Transverse colon (tissue), 4 donors: ENCODE results near the gene PPP5C. TPM values are rescaled to one million over a fixed set of nuclear protein-coding genes. Genes with fewer than 3 reads are reported as not detected.
A peak's percentile ranks its signal among the peaks of the same experiment; 100 is the strongest.
"Not testable (repeated sequence)": the region's sequence is repeated elsewhere in the genome, so short reads cannot be mapped to it uniquely, and the experiment has no call there.

Experiments
- DNase-seq: peaks from one replicate; pipeline ENCODE4 v3.0.0-alpha.2; 2019
- H3K27ac ChIP-seq, 4 donors: fragments of 200-600 bp; sonication (generic); 2 replicates each; pipeline ENCODE4 v1.5.1; 2016 to 2018; ENCODE audit warnings: inconsistent platforms in 4 of 4
- H3K27me3 ChIP-seq: fragments of 200-600 bp; sonication (generic); 2 replicates; pipeline ENCODE4 v1.5.1; 2017; ENCODE audit warnings: inconsistent platforms
- H3K36me3 ChIP-seq, 4 donors: fragments of 200-600 bp; sonication (generic); 2 replicates each; pipeline ENCODE4 v1.5.1; 2017 to 2019; ENCODE audit warnings: inconsistent platforms in 4 of 4
- H3K4me1 ChIP-seq, 4 donors: fragments of 200-600 bp; sonication (generic); 2 replicates each; pipeline ENCODE4 v1.5.1; 2017 to 2020; ENCODE audit warnings: inconsistent platforms in 4 of 4
- H3K4me3 ChIP-seq, 4 donors: fragments of 200-600 bp; sonication (generic); 1 replicate in 1 of 4; 2 replicates in 3 of 4; pipeline versions ENCODE4 v1.5.1 to v1.6.1; 2017 to 2019; ENCODE audit warnings: inconsistent platforms in 4 of 4
- H3K9me3 ChIP-seq, 2 donors: fragments of 200-600 bp; sonication (generic); 2 replicates each; pipeline ENCODE4 v1.5.1; 2017 to 2019; ENCODE audit warnings: inconsistent platforms in 2 of 2
- EP300 ChIP-seq: sonication (generic); formaldehyde crosslinking; IDR thresholded peaks from one replicate; pipeline ENCODE4 v1.6.1; 2017; ENCODE audit warnings: antibody characterized with exemption, low read depth
- POLR2A ChIP-seq: fragments of 450-650 bp; IDR thresholded peaks from one replicate; pipeline ENCODE4 v1.6.1; 2016; ENCODE audit warnings: antibody characterized with exemption, mild to moderate bottlenecking, moderate library complexity
- POLR2AphosphoS5 ChIP-seq, 3 donors: sonication (generic); formaldehyde crosslinking; IDR thresholded peaks; one replicate each; pipeline ENCODE4 v1.6.1; 2016; ENCODE audit warnings: antibody characterized with exemption in 3 of 3
- WGBS, 2 donors: methylation state at CpG; one replicate each; pipeline ENCODE4 v1.1.5; 2018; ENCODE audit warnings: low coverage in 1 of 2; 5-methylcytosine and 5-hydroxymethylcytosine counted together
- in situ Hi-C, 4 donors: fragments of 200-750 bp; cut with MboI; loops; one replicate each; pipeline versions ENCODE4 v1.15.0 to v1.15.1; 2017; ENCODE audit warnings: low sequenced_read_pairs in 3 of 4, low pct_ligation_motif_present in 1 of 4, low pct_unique_long_range_greater_than_20kb in 1 of 4
- intact Hi-C: fragments of 100-400 bp; cut with DNase I; formaldehyde crosslinking; loops from one replicate; pipeline ENCODE4 v1.15.1; 2023; ENCODE audit warnings: low total_unique reads
- total RNA-seq, 4 donors: library from RNA; depleted of rRNA; stranded (reverse); fragments of >200 nt; gene quantifications; one replicate each; pipeline ENCODE4 v1.1.0, GENCODE V29; 2016
- TF ChIP-seq, protein P1 (sequence below), 5 experiments: fragments of 200-600 bp in 3 of 5; fragments of 450-650 bp in 2 of 5; sonication (generic) in 3 of 5; IDR thresholded peaks; 1 replicate in 2 of 5; 2 replicates in 3 of 5; pipeline ENCODE4 v1.5.1; 2016 to 2017; ENCODE audit warnings: antibody characterized with exemption in 5 of 5, inconsistent platforms in 3 of 5, mild to moderate bottlenecking in 2 of 5, moderate library complexity in 1 of 5

The PPP5C gene
- total RNA-seq, 4 donors from 2014 or later: 78.8 to 132 (median 96.8) TPM

GRCh38 chr19:46428239-46429135 lies 81.6 kb downstream of the PPP5C start, which contains the start of gene PNMA8C:
PNMA8C (minus strand) TSS chr19:46428936; CDS start chr19:46428359, 577 bp downstream.
- Histone ChIP-seq H3K36me3 (no peaks in the 10 kb centered on the region), H3K4me3 (peak within 1 kb of the TSS in 1 of 4 donors; percentile 12), H3K4me1 (peaks cover 3 to 22% (median 21%) of the 10 kb centered on the region in 4 donors), H3K9me3 (no peaks in the 10 kb centered on the region), H3K27me3 (peaks cover 82% of the 10 kb centered on the region), H3K27ac (no peak within 1 kb of the TSS)
- intact Hi-C loops: no loop called here
- in situ Hi-C loops: no loop called here
- no peak for TF ChIP-seq POLR2AphosphoS5 (IDR thresholded peaks at IDR 0.05)
- no peak for TF ChIP-seq EP300
- TF ChIP-seq POLR2A: no peak
- TF ChIP-seq, protein P1, sequence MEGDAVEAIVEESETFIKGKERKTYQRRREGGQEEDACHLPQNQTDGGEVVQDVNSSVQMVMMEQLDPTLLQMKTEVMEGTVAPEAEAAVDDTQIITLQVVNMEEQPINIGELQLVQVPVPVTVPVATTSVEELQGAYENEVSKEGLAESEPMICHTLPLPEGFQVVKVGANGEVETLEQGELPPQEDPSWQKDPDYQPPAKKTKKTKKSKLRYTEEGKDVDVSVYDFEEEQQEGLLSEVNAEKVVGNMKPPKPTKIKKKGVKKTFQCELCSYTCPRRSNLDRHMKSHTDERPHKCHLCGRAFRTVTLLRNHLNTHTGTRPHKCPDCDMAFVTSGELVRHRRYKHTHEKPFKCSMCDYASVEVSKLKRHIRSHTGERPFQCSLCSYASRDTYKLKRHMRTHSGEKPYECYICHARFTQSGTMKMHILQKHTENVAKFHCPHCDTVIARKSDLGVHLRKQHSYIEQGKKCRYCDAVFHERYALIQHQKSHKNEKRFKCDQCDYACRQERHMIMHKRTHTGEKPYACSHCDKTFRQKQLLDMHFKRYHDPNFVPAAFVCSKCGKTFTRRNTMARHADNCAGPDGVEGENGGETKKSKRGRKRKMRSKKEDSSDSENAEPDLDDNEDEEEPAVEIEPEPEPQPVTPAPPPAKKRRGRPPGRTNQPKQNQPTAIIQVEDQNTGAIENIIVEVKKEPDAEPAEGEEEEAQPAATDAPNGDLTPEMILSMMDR (IDR thresholded peaks at IDR 0.05): no peak
- peak; percentile 50 for DNase-seq
- 30% methylated on average over 48 of the region's 52 CpGs; no CpG with 5 or more reads in 1 of the 2 donors for WGBS, 2 donors

- 56 to 65% methylated on average over 4 of the region's 4 CpGs for WGBS, 2 donors
Measured at GRCh38 chr19:46429999-46430398, 83.1 kb downstream of the PPP5C start.

DNA sequence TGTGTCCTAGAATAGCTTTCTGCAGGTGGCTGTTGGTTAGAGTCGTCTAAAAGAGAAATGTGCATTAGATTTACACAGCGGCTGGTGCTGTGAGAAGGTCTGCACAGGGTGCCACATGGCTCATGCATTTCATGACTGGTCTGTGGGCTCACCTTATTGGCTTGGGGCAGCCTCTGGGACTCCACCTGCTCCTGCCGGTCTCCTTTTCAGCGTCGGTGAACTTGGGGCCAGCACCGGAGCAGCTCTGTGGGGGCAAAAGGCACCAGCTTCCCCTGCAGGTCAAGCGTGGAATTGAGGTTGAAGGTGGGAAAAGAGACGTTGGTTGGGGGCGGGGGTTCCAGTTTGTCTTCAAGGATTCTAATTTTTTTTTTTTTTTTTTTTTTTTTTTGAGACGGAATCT lies 84.9 kb downstream of the PPP5C start:
- no peak overlapping the region for H3K4me3 ChIP-seq
- no peaks in the 10 kb centered on the region for H3K9me3 ChIP-seq
- in situ Hi-C loops: no loop called here
- no peak overlapping the region for H3K27ac ChIP-seq
- no peak for TF ChIP-seq EP300
- no peak for TF ChIP-seq POLR2AphosphoS5 (IDR thresholded peaks at IDR 0.05)
- TF ChIP-seq, protein P1 (IDR thresholded peaks at IDR 0.05): no peak
- TF ChIP-seq POLR2A: no peak
- no peaks in the 10 kb centered on the region for H3K36me3 ChIP-seq
- H3K4me1 ChIP-seq: peaks cover 0 to 10% (median 9%) of the 10 kb centered on the region in 4 donors
- no peak for DNase-seq
- peaks cover 65% of the 10 kb centered on the region for H3K27me3 ChIP-seq
- intact Hi-C loops: no loop called here
- WGBS, 2 donors: 38 to 41% methylated on average over 3 to 10 of the region's 10 CpGs

More at GRCh38 chr19:46429999-46430398, 83.1 kb downstream of the PPP5C start:
- Histone ChIP-seq H3K36me3 (no peaks in the 10 kb centered on the region), H3K9me3 (no peaks in the 10 kb centered on the region), H3K27me3 (peaks cover 77% of the 10 kb centered on the region), H3K27ac (no peak overlapping the region), H3K4me1 (peaks cover 3 to 22% (median 21%) of the 10 kb centered on the region in 4 donors), H3K4me3 (no peak overlapping the region)
- in situ Hi-C loops: no loop called here
- no peak for DNase-seq
- intact Hi-C loops: no loop called here
- no peak for TF ChIP-seq POLR2AphosphoS5 (IDR thresholded peaks at IDR 0.05)
- TF ChIP-seq POLR2A: no peak
- TF ChIP-seq EP300: no peak
- TF ChIP-seq, protein P1 (IDR thresholded peaks at IDR 0.05): no peak

DNA sequence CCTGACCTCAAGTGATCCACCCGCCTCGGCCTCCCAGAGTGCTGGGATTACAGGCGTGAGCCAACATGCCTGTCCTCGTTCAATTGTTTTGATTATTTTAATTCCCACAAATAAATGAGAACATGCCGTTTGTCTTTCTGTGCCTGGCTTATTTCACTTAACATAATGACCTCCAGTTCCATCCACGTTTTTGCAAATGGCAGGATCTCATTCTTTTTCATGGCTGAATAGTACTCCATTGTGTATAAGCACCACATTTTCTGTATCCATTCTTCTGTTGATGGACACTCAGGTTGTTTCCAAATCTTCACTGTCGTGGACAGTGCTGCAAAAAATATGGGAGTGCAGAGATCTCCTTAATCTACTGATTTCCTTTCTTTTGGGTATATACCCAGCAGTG lies 86.6 kb downstream of the PPP5C start:
- peaks cover 48% of the 10 kb centered on the region for H3K27me3 ChIP-seq
- 55 to 66% methylated on average over 7 of the region's 7 CpGs for WGBS, 2 donors
- H3K36me3 ChIP-seq, H3K9me3 ChIP-seq, H3K4me3 ChIP-seq, in situ Hi-C loops, intact Hi-C loops, H3K27ac ChIP-seq, DNase-seq, H3K4me1 ChIP-seq: not testable (repeated sequence)
